ENCODE results near the gene MAK.

Gene MAK

DNA sequence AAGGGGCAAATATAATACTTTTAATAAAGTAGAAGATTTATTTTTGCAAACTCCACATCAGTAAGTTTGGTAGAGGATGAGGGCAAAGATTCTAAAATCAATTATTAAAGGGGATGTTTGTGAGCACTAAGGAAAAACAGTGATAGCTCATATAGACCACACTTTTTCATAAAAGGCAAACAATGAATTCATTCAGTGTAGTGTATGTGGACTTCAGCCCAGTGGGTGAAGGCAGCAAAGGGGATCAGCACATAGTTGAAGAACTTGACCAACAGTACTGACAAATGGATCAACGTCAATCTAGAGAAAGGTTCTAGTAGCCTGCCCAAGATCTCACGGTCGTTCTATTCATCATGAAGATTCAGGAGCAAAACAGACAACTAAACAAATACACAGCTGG is 45.3 kb downstream of the MAK start:
- Histone ChIP-seq H3K4me3 (IDR thresholded peaks at IDR 0.05; ENCODE audit: insufficient read depth, low read depth, low read length) (no peak overlapping the region), H3K4me2 (no peak overlapping the region), H2AFZ (ENCODE audit: low read depth) (no peak overlapping the region), H3K36me3 (ENCODE audit: insufficient read depth) (no peaks in the 10 kb centered on the region), H3K27me3 (ENCODE audit: insufficient read depth, low read depth) (no peaks in the 10 kb centered on the region), H3K9ac (no peak overlapping the region), H3K79me2 (ENCODE audit: insufficient read depth, low read depth) (no peaks in the 10 kb centered on the region), H3K4me1 (ENCODE audit: low read depth, poor library complexity, severe bottlenecking) (no peaks in the 10 kb centered on the region), H3K27ac (no peak overlapping the region), H4K20me1 (ENCODE audit: insufficient read depth) (no peaks in the 10 kb centered on the region)
- TF ChIP-seq, protein P1, sequence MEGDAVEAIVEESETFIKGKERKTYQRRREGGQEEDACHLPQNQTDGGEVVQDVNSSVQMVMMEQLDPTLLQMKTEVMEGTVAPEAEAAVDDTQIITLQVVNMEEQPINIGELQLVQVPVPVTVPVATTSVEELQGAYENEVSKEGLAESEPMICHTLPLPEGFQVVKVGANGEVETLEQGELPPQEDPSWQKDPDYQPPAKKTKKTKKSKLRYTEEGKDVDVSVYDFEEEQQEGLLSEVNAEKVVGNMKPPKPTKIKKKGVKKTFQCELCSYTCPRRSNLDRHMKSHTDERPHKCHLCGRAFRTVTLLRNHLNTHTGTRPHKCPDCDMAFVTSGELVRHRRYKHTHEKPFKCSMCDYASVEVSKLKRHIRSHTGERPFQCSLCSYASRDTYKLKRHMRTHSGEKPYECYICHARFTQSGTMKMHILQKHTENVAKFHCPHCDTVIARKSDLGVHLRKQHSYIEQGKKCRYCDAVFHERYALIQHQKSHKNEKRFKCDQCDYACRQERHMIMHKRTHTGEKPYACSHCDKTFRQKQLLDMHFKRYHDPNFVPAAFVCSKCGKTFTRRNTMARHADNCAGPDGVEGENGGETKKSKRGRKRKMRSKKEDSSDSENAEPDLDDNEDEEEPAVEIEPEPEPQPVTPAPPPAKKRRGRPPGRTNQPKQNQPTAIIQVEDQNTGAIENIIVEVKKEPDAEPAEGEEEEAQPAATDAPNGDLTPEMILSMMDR (conservative IDR thresholded peaks at IDR 0.05; ENCODE audit: low read depth, low read length) = no peak

DNA sequence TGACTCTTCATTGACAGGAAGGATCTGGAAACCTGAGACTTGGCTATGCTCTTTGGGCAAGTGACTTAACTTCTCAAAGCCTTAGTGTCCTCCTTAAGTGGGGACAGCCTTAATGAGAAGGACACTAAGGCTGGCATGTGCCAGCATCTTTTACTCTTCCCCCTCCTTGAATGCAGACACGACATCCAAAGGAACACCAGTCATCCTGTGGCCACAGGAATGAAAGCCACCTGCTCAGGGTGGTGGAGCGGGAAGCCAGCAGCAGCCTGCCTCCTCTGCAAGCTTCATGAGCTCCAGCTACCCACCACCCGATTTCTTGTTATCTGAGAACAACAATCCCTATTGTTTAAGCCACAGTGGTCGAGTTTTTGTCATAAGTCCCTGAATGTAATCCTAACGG is 46.2 kb downstream of the MAK start:
- Histone ChIP-seq H3K4me2 (no peak overlapping the region), H3K79me2 (ENCODE audit: insufficient read depth, low read depth) (no peaks in the 10 kb centered on the region), H4K20me1 (ENCODE audit: insufficient read depth) (no peaks in the 10 kb centered on the region), H3K27ac (no peak overlapping the region), H3K4me3 (IDR thresholded peaks at IDR 0.05; ENCODE audit: insufficient read depth, low read depth, low read length) (no peak overlapping the region), H3K27me3 (ENCODE audit: insufficient read depth, low read depth) (no peaks in the 10 kb centered on the region), H3K36me3 (ENCODE audit: insufficient read depth) (no peaks in the 10 kb centered on the region), H2AFZ (ENCODE audit: low read depth) (no peak overlapping the region), H3K9ac (no peak overlapping the region), H3K4me1 (ENCODE audit: low read depth, poor library complexity, severe bottlenecking) (no peaks in the 10 kb centered on the region)
- TF ChIP-seq, protein P1 (conservative IDR thresholded peaks at IDR 0.05; ENCODE audit: low read depth, low read length) = no peak

DNA sequence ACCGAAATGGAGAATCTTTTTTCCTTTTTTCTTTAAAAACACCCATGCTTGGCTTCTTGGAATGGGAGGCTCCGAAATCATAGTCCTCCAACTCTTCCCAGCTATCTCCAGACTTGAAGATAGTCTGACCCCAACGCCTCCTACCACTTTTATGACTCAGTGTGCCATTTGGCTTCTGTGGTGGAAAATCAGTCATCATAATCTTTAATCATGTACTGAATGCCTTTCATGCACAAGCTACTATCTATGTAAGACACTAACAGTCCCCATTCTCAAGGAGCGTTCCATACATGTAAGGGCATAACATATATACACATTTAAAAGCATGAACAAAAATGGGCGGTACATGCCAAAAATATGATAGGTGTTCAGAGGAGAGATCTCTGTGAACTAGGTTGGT is 46.7 kb downstream of the MAK start:
- Histone ChIP-seq H3K4me3 (IDR thresholded peaks at IDR 0.05; ENCODE audit: insufficient read depth, low read depth, low read length) (no peak overlapping the region), H3K4me1 (ENCODE audit: low read depth, poor library complexity, severe bottlenecking) (no peaks in the 10 kb centered on the region), H3K27me3 (ENCODE audit: insufficient read depth, low read depth) (no peaks in the 10 kb centered on the region), H3K9ac (no peak overlapping the region), H3K4me2 (no peak overlapping the region), H4K20me1 (ENCODE audit: insufficient read depth) (no peaks in the 10 kb centered on the region), H3K79me2 (ENCODE audit: insufficient read depth, low read depth) (no peaks in the 10 kb centered on the region), H2AFZ (ENCODE audit: low read depth) (no peak overlapping the region), H3K36me3 (ENCODE audit: insufficient read depth) (no peaks in the 10 kb centered on the region), H3K27ac (no peak overlapping the region)
- TF ChIP-seq, protein P1 (conservative IDR thresholded peaks at IDR 0.05; ENCODE audit: low read depth, low read length) = no peak

DNA sequence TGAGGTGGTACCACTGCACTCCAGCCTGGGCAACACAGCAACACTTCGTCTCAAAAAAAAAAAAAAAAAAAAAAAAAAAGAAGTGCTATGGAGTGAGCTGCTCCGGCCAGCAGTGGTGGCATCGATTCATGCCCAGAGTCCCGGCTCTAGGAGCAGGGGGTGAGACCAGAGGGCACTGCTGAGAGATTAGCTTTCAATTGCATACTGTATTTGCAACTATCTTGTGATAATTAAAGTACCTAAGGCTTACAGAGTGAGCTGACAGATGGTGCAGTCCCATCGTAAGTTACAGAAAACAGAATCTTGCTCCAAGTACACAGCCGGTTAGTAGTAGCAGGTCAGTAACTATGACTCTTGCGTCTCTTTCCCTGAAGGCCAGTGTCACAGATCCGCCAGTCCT is 59.3 kb downstream of the MAK start:
- Histone ChIP-seq H3K27ac (no peak overlapping the region), H3K4me3 (IDR thresholded peaks at IDR 0.05; ENCODE audit: insufficient read depth, low read depth, low read length) (no peak overlapping the region), H3K79me2 (ENCODE audit: insufficient read depth, low read depth) (no peaks in the 10 kb centered on the region), H2AFZ (ENCODE audit: low read depth) (no peak overlapping the region), H3K36me3 (ENCODE audit: insufficient read depth) (no peaks in the 10 kb centered on the region), H3K4me2 (no peak overlapping the region), H3K9ac (no peak overlapping the region), H3K27me3 (ENCODE audit: insufficient read depth, low read depth) (no peaks in the 10 kb centered on the region), H3K4me1 (ENCODE audit: low read depth, poor library complexity, severe bottlenecking) (no peaks in the 10 kb centered on the region), H4K20me1 (ENCODE audit: insufficient read depth) (no peaks in the 10 kb centered on the region)
- TF ChIP-seq, protein P1 (conservative IDR thresholded peaks at IDR 0.05; ENCODE audit: low read depth, low read length) = no peak

DNA sequence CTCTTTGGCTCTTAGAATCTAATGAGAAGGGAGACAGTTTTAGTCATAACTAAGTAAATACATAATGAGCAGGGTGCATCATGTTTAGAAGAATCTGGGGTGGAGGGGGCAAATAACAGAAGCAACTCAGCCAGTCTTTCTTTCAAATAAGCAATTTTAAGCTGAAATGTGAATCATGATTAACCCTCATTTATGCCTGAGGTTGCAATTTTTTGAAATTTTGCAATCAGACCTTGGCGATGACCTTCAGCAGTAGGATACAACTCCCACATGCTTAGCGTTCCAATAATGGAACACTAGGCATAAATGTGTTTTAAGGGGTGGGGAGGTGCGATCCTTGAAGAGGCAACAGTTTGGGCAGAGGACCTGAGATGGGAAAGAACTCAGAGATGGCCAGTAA is 60.1 kb downstream of the MAK start:
- no peaks in the 10 kb centered on the region for H3K4me1 ChIP-seq (ENCODE audit: low read depth, poor library complexity, severe bottlenecking)
- H3K36me3 ChIP-seq (ENCODE audit: insufficient read depth) = no peaks in the 10 kb centered on the region
- H3K79me2 ChIP-seq (ENCODE audit: insufficient read depth, low read depth) = no peaks in the 10 kb centered on the region
- no peaks in the 10 kb centered on the region for H4K20me1 ChIP-seq (ENCODE audit: insufficient read depth)
- H3K4me3 ChIP-seq (IDR thresholded peaks at IDR 0.05; ENCODE audit: insufficient read depth, low read depth, low read length) = no peak overlapping the region
- no peak overlapping the region for H2AFZ ChIP-seq (ENCODE audit: low read depth)
- H3K27ac ChIP-seq = no peak overlapping the region
- no peak overlapping the region for H3K4me2 ChIP-seq
- H3K9ac ChIP-seq = no peak overlapping the region
- H3K27me3 ChIP-seq (ENCODE audit: insufficient read depth, low read depth) = no peaks in the 10 kb centered on the region
- TF ChIP-seq, protein P1 (conservative IDR thresholded peaks at IDR 0.05; ENCODE audit: low read depth, low read length) = no peak
